Esophagus muscularis mucosa (tissue), 4 donors: Measurements from ENCODE around the gene CEP43. TPM values are rescaled to one million over a fixed set of nuclear protein-coding genes. Genes with fewer than 3 reads are reported as not detected.

ENCODE experiments used
- DNase-seq: peaks from one replicate; pipeline ENCODE4 v3.0.0-alpha.2; 2017; ENCODE audit errors: extremely low spot score
- H3K27ac ChIP-seq, 4 donors: fragments of 200-600 bp; sonication (generic); replicated peaks in 1 of 4; 1 replicate in 3 of 4; 2 replicates in 1 of 4; pipeline ENCODE4 v1.5.1; 2016 to 2019; ENCODE audit warnings: mild to moderate bottlenecking in 1 of 4
- H3K27me3 ChIP-seq, 4 donors: fragments of 200-600 bp; sonication (generic); one replicate each; pipeline versions ENCODE4 v1.5.1 to v1.6.0; 2016 to 2019
- H3K36me3 ChIP-seq, 4 donors: fragments of 200-600 bp; sonication (generic); one replicate each; pipeline ENCODE4 v1.5.1; 2016 to 2019
- H3K4me1 ChIP-seq, 4 donors: fragments of 200-600 bp; sonication (generic); one replicate each; pipeline ENCODE4 v1.5.1; 2016 to 2019
- H3K4me3 ChIP-seq, 4 donors: fragments of 200-600 bp; sonication (generic); 1 replicate in 2 of 4; 2 replicates in 2 of 4; pipeline ENCODE4 v1.5.1; 2016 to 2019; ENCODE audit warnings: mild to moderate bottlenecking in 4 of 4, moderate library complexity in 1 of 4
- H3K9me3 ChIP-seq, 4 donors: fragments of 200-600 bp; sonication (generic); 1 replicate in 3 of 4; 2 replicates in 1 of 4; pipeline ENCODE4 v1.5.1; 2016 to 2019
- EP300 ChIP-seq: sonication (generic); formaldehyde crosslinking; IDR thresholded peaks from one replicate; pipeline ENCODE4 v1.6.1; 2017; ENCODE audit warnings: antibody characterized with exemption
- POLR2A ChIP-seq: fragments of 450-650 bp; IDR thresholded peaks from one replicate; pipeline ENCODE4 v1.6.1; 2017; ENCODE audit warnings: antibody characterized with exemption, moderate library complexity, mild to moderate bottlenecking, low read depth
- POLR2AphosphoS5 ChIP-seq, 2 donors: sonication (generic); formaldehyde crosslinking; IDR thresholded peaks; one replicate each; pipeline ENCODE4 v1.6.1; 2017; ENCODE audit warnings: antibody characterized with exemption in 2 of 2
- WGBS: methylation state at CpG from one replicate; pipeline ENCODE4 v1.1.5; 2018; 5-methylcytosine and 5-hydroxymethylcytosine counted together
- intact Hi-C: fragments of 100-400 bp; cut with DNase I; formaldehyde crosslinking; loops from one replicate; pipeline ENCODE4 v1.15.1; 2023
- total RNA-seq, 4 donors: library from RNA; depleted of rRNA; stranded (reverse); fragments of >200 nt; gene quantifications; one replicate each; pipeline versions ENCODE4 v1.1.0 to v1.2.1, GENCODE V29; 2016
- TF ChIP-seq, protein P1 (sequence below), 3 experiments: fragments of 200-600 bp in 2 of 3; fragments of 450-650 bp in 1 of 3; sonication (generic) in 2 of 3; IDR thresholded peaks; one replicate each; pipeline ENCODE4 v1.5.1; 2017 to 2019; ENCODE audit warnings: antibody characterized with exemption in 3 of 3, mild to moderate bottlenecking in 2 of 3, moderate library complexity in 1 of 3

The CEP43 gene
- total RNA-seq, 4 donors from 2014 or later: 6.6 to 18.0 (median 8.3) TPM

DNA sequence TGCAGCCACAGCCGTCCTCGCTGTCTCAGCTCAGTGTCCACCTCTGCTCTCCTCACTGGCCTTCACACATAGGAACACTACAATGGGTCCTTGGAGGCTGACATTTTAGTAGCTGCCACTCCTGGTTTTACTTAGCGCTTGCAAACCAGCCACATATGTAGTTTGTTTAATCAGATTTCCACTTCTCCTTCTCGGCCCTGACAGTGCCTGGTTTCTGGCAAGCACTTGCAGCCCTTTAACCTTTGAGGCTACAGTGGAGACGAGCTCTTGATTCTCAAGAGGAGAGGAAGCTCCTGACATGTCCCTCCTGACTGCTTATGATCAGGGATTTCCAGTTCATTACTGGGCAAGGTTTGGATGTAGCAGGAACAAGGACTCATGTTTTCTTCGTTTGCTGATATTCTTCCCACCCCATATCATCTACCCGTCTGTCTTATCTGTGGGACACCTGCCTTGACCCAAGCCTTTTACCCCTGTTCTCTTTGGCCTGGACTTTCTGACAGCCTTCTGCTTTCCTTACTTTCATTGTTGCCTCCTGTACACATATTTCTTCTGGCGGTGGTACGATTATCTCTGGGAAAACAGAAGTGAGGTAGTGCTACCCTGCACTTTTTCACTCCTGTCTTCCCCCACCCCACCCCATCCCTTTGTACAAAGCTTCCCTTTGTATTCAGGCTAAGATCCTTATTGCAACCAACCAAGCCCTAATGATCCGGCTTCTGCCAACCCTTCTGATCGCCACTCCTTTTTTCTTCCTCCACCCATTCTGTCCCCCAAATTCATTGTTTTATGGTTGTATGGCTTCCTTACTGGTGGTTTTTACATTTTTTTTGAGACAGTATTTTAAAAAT is 31.2 kb downstream of the CEP43 start:
- 89% methylated on average over 11 of the region's 11 CpGs for WGBS
- no peak overlapping the region for H3K27ac ChIP-seq
- no peaks in the 10 kb centered on the region for H3K9me3 ChIP-seq
- H3K27me3 ChIP-seq: no peaks in the 10 kb centered on the region
- no peak overlapping the region for H3K4me3 ChIP-seq
- H3K4me1 ChIP-seq: no peaks in the 10 kb centered on the region
- H3K36me3 ChIP-seq: peaks cover 40 to 87% (median 67%) of the 10 kb centered on the region in 4 donors
- TF ChIP-seq POLR2AphosphoS5 (IDR thresholded peaks at IDR 0.05): no peak
- intact Hi-C loops: no loop called here
- DNase-seq: no peak

DNA sequence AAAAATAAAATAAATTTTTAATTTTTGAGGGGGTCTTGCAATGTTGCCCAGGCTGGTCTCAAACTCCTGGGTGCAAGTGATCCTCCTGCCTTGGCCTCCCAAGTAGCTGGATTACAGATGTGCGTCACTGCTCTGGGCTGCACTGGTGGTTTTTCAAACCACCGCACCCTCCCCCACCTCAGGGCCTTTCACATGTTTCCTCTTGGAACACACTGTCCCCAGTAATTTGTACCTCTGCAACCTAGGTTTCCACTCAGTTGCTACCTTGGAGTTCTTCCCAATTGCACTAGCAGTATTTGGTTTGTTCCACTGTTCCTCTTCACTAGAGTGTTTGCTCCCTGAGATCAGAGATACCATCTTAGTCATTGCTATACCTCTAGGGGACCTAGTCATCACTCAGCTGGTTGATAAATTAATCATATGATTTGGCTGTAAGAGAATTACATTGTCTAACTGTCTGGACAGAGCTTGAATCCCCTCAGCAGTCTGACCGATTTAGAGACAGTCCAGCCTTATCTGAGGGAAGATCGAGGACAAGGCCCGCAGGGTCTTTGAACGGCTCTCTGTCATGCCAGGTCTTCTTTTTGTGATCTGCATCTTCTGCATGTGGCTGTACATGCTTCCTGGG is 32.0 kb downstream of the CEP43 start:
- DNase-seq: no peak
- H3K4me3 ChIP-seq: no peak overlapping the region
- no peaks in the 10 kb centered on the region for H3K4me1 ChIP-seq
- TF ChIP-seq POLR2AphosphoS5 (IDR thresholded peaks at IDR 0.05): no peak
- TF ChIP-seq EP300: no peak
- TF ChIP-seq, protein P1, sequence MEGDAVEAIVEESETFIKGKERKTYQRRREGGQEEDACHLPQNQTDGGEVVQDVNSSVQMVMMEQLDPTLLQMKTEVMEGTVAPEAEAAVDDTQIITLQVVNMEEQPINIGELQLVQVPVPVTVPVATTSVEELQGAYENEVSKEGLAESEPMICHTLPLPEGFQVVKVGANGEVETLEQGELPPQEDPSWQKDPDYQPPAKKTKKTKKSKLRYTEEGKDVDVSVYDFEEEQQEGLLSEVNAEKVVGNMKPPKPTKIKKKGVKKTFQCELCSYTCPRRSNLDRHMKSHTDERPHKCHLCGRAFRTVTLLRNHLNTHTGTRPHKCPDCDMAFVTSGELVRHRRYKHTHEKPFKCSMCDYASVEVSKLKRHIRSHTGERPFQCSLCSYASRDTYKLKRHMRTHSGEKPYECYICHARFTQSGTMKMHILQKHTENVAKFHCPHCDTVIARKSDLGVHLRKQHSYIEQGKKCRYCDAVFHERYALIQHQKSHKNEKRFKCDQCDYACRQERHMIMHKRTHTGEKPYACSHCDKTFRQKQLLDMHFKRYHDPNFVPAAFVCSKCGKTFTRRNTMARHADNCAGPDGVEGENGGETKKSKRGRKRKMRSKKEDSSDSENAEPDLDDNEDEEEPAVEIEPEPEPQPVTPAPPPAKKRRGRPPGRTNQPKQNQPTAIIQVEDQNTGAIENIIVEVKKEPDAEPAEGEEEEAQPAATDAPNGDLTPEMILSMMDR (IDR thresholded peaks at IDR 0.05): no peak
- TF ChIP-seq POLR2A: no peak
- intact Hi-C loops: no loop called here
- no peaks in the 10 kb centered on the region for H3K9me3 ChIP-seq
- H3K27me3 ChIP-seq: no peaks in the 10 kb centered on the region
- H3K27ac ChIP-seq: no peak overlapping the region
- peaks cover 34 to 86% (median 65%) of the 10 kb centered on the region in 4 donors for H3K36me3 ChIP-seq
- WGBS: 96% methylated on average over 6 of the region's 6 CpGs

DNA sequence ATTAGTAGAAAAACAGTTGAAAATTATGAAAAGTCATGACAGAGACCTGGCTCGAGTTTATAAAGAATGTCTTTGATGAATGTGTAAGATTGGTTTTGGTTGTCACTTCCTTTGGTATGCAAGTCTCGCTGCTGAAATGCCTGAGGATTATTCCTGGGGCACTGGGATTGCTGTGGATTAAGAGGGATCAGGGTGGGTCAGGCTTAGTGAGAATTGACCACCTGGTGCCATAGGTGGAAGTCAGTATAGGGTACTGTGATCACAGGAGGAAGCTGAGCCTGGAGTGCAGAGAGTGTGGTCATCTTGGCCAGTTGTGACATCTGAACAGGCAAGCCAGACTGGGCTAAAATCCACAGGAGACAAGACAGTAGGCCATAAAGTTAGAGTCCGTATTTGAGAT is 34.9 kb downstream of the CEP43 start:
- no peak overlapping the region for H3K27ac ChIP-seq
- H3K4me3 ChIP-seq: no peak overlapping the region
- 97% methylated on average over 3 of the region's 3 CpGs for WGBS
- H3K36me3 ChIP-seq: peaks cover 23 to 75% (median 45%) of the 10 kb centered on the region in 4 donors
- intact Hi-C loops: no loop called here
- TF ChIP-seq EP300 (no peak), POLR2A (no peak), POLR2AphosphoS5 (IDR thresholded peaks at IDR 0.05) (no peak)
- TF ChIP-seq, protein P1 (IDR thresholded peaks at IDR 0.05): no peak
- DNase-seq: no peak
- no peaks in the 10 kb centered on the region for H3K4me1 ChIP-seq
- H3K27me3 ChIP-seq: no peaks in the 10 kb centered on the region
- H3K9me3 ChIP-seq: no peaks in the 10 kb centered on the region

DNA sequence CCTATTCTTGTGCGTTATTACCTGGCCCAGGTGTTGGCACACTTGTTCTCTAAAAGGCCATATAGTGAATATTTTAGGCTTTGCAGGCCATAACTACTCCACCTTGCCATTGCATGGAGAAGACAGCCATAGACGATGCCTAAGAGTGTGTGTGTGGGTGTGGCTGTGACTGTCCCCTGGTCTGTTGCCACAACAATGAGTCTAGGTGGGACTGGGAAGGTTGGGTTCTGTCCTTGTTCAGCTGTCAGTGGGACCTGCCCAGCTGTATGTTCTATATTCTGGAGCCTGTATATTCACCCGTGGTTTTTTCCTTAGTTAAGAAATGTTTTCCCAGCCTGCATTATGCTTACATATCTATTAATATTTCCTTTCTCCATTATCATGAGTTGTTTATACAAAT is 38.6 kb downstream of the CEP43 start:
- H3K27me3 ChIP-seq: no peaks in the 10 kb centered on the region
- H3K9me3 ChIP-seq: no peaks in the 10 kb centered on the region
- no peak overlapping the region for H3K27ac ChIP-seq
- TF ChIP-seq EP300: no peak
- TF ChIP-seq, protein P1 (IDR thresholded peaks at IDR 0.05): no peak
- no peak for TF ChIP-seq POLR2AphosphoS5 (IDR thresholded peaks at IDR 0.05)
- TF ChIP-seq POLR2A: no peak
- intact Hi-C loops: no loop called here
- 74% methylated on average over 3 of the region's 3 CpGs for WGBS
- H3K4me3 ChIP-seq: no peak overlapping the region
- H3K36me3 ChIP-seq: peaks cover 7 to 53% (median 24%) of the 10 kb centered on the region in 4 donors
- no peak for DNase-seq
- H3K4me1 ChIP-seq: no peaks in the 10 kb centered on the region

DNA sequence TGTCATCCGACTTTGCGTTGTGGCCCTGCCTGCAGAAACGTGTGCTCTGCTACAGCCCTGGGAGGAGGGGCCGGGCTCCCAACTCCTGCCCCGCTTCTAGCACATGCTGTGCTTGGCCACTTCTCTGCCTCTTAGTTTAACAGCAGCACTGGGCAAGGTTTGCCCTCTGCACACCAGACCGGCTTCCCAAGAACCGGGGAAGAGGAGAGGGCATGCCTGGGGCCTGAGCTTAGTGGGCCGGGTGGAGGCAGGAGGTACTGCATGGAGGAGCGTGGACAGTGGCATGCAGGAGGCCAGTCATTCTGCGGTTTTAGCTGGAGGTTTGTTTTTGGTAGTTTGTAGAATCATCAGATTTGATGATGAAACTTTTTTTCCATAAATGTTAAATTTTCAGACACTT is 45.5 kb downstream of the CEP43 start:
- H3K27ac ChIP-seq: no peak overlapping the region
- no peaks in the 10 kb centered on the region for H3K27me3 ChIP-seq
- TF ChIP-seq POLR2A (no peak), POLR2AphosphoS5 (IDR thresholded peaks at IDR 0.05) (no peak), EP300 (no peak)
- TF ChIP-seq, protein P1 (IDR thresholded peaks at IDR 0.05): no peak
- intact Hi-C loops: no loop called here
- H3K4me1 ChIP-seq: no peaks in the 10 kb centered on the region
- H3K9me3 ChIP-seq: no peaks in the 10 kb centered on the region
- no peak for DNase-seq
- H3K4me3 ChIP-seq: no peak overlapping the region
- H3K36me3 ChIP-seq: peaks cover 0 to 14% (median 0%) of the 10 kb centered on the region in 4 donors
- 77% methylated on average over 9 of the region's 10 CpGs for WGBS
